ENCODE data around the gene ZDHHC14. TPM values are rescaled to one million over a fixed set of nuclear protein-coding genes. Genes with fewer than 3 reads are reported as not detected.

ZDHHC14 gene
- total RNA-seq, 4 donors from 2014 or later, result 9.1 to 20.6 (median 12.5) TPM

DNA sequence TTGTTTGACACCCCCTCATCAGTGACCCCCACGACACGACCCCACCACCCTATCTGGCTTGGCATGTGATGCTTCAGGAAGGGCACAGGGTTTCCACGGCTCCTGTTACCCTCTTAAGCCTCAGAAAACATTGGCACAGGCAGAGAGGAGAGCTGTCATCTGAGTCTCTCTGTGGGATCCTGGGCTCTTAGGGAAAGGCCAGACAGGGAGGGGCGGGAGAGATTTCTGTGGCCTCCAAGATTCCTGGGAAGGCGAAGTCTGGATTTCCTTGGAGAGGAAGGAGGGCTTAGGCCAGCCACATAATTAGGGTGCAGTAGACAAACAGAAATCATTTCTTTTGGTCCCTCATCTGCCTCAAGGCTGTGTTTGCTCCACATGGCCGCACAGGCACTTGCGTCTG lies 250.4 kb downstream of the ZDHHC14 start:
- Histone ChIP-seq H3K27ac (no peak overlapping the region), H3K9me3 (no peaks in the 10 kb centered on the region), H3K4me3 (no peak overlapping the region), H3K27me3 (no peaks in the 10 kb centered on the region), H3K36me3 (no peaks in the 10 kb centered on the region), H3K4me1 (no peaks in the 10 kb centered on the region)
- no peak for DNase-seq
- TF ChIP-seq, protein P1, sequence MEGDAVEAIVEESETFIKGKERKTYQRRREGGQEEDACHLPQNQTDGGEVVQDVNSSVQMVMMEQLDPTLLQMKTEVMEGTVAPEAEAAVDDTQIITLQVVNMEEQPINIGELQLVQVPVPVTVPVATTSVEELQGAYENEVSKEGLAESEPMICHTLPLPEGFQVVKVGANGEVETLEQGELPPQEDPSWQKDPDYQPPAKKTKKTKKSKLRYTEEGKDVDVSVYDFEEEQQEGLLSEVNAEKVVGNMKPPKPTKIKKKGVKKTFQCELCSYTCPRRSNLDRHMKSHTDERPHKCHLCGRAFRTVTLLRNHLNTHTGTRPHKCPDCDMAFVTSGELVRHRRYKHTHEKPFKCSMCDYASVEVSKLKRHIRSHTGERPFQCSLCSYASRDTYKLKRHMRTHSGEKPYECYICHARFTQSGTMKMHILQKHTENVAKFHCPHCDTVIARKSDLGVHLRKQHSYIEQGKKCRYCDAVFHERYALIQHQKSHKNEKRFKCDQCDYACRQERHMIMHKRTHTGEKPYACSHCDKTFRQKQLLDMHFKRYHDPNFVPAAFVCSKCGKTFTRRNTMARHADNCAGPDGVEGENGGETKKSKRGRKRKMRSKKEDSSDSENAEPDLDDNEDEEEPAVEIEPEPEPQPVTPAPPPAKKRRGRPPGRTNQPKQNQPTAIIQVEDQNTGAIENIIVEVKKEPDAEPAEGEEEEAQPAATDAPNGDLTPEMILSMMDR (IDR thresholded peaks at IDR 0.05), result no peak
- TF ChIP-seq POLR2A (IDR thresholded peaks at IDR 0.05), result no peak

GRCh38 chr6:157631838-157632614 lies 251.0 kb downstream of the ZDHHC14 start:
- TF ChIP-seq POLR2A (IDR thresholded peaks at IDR 0.05), result no peak
- TF ChIP-seq, protein P1 (IDR thresholded peaks at IDR 0.05), result no peak
- Histone ChIP-seq H3K4me1 (no peaks in the 10 kb centered on the region), H3K27me3 (no peaks in the 10 kb centered on the region), H3K4me3 (no peak overlapping the region), H3K36me3 (no peaks in the 10 kb centered on the region), H3K27ac (no peak overlapping the region), H3K9me3 (no peaks in the 10 kb centered on the region)
- no peak for DNase-seq

DNA sequence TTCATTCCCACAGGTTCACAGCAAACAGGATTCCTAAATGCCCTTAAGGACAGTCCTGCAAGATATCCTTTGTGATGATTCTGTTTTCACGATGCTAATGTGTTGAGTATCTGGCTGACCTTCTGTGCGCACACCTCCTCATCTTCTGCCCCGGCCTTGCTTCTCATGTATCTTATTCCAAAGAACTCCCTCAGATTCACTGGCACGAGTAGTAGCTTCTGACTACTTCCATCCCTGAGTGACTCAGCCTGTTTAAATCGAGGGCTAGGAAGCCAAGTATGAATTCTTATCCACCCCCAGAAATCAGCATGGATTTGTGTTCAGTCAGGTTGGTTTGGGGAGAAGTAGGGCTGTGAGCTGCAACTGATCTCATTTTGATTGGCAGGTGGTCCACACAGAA lies 251.8 kb downstream of the ZDHHC14 start:
- Histone ChIP-seq H3K9me3 (no peaks in the 10 kb centered on the region), H3K36me3 (no peaks in the 10 kb centered on the region), H3K27ac (no peak overlapping the region), H3K4me1 (no peaks in the 10 kb centered on the region), H3K27me3 (no peaks in the 10 kb centered on the region), H3K4me3 (no peak overlapping the region)
- TF ChIP-seq POLR2A (IDR thresholded peaks at IDR 0.05), result no peak
- TF ChIP-seq, protein P1 (IDR thresholded peaks at IDR 0.05), result no peak
- DNase-seq, result no peak

- DNase-seq, result no peak
- Histone ChIP-seq H3K27me3 (no peaks in the 10 kb centered on the region), H3K4me3 (no peak overlapping the region), H3K4me1 (no peaks in the 10 kb centered on the region), H3K27ac (no peak overlapping the region), H3K36me3 (no peaks in the 10 kb centered on the region), H3K9me3 (no peaks in the 10 kb centered on the region)
- TF ChIP-seq, protein P1 (IDR thresholded peaks at IDR 0.05), result no peak
- no peak for TF ChIP-seq POLR2A (IDR thresholded peaks at IDR 0.05)
Observed at GRCh38 chr6:157634546-157634945, 253.6 kb downstream of the ZDHHC14 start.

DNA sequence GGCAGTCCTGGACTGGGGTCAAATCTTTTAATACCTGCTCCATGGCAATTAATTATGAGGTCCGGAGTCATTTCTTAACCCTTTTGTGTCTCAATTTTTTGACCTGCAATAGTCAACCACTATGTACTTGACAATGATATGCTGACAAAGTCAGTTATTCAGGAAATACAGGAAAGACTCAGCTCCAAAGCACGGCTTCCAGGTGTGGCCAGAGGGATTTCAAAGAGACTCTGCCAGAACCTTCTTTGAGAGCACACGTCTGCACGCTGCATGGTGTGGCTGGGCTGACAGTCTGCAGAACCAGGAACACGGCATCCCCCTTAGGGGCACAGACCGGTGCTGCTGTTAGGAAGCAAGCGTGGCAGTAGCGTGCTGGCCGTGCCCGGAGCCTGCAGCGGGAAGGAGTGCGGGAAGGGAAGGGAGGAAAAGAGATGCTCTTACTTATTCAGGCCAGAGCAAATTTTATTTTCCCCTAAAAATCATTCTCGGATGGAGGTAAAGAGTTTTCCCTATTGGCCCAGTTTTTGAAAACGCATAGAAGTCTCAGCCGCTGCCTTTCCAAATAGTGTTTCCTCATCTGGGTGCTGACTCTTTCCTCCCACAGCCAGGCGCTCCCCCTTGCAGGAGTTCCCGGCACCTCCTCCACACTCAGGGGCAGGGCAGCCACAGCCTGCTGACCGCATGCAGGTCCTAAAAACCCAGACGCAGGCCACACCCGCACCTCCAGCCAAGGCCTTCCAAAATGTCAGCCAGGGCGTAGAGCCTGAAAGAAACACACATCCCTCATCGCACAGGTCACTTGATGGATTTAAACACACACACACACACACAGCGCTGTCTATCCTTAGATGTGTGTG lies 254.6 kb downstream of the ZDHHC14 start:
- no peaks in the 10 kb centered on the region for H3K27me3 ChIP-seq
- DNase-seq, result no peak
- no peak overlapping the region for H3K27ac ChIP-seq
- no peaks in the 10 kb centered on the region for H3K36me3 ChIP-seq
- no peaks in the 10 kb centered on the region for H3K9me3 ChIP-seq
- H3K4me3 ChIP-seq, result no peak overlapping the region
- no peak for TF ChIP-seq POLR2A (IDR thresholded peaks at IDR 0.05)
- TF ChIP-seq, protein P1 (IDR thresholded peaks at IDR 0.05), result no peak
- H3K4me1 ChIP-seq, result no peaks in the 10 kb centered on the region

Measured in Peyer's patch (tissue), 4 donors.